ENCODE results near the gene MEIOSIN.

- TF ChIP-seq CTCF (conservative IDR thresholded peaks at IDR 0.05), result no peak
- TF ChIP-seq EZH2 (IDR thresholded peaks at IDR 0.05; ENCODE audit: low read depth), result no peak
Observed at GRCh38 chr19:45800070-45800553, 66.9 kb downstream of the MEIOSIN start.

Data from PC-9 (cell line).